Measurements from ENCODE around the gene HCRTR1.

DNA sequence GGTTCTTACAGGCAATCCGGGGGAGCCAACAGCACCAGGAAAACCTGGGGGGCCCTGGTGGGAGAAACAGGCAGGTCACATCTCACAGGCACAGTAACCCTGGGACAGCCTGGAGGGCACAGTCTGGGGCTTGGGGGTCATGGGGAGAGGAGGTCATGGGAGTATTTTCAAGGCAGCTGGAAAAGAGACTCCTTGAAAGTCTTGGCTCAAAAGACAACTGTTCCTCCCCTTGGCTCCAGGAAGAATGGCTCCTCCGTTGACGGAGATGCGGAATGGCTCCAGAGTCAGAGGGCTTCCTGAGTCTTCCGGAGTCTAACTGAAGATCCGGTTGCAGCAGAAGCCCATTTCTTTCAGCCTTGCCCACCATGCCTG, 53.1 kb downstream of the HCRTR1 start:
- TF ChIP-seq EP300 (IDR thresholded peaks at IDR 0.05; ENCODE audit: borderline replicate concordance in 1 of 2, low read depth in 1 of 2, low read length in 1 of 2): no peak
- TF ChIP-seq, protein P1, sequence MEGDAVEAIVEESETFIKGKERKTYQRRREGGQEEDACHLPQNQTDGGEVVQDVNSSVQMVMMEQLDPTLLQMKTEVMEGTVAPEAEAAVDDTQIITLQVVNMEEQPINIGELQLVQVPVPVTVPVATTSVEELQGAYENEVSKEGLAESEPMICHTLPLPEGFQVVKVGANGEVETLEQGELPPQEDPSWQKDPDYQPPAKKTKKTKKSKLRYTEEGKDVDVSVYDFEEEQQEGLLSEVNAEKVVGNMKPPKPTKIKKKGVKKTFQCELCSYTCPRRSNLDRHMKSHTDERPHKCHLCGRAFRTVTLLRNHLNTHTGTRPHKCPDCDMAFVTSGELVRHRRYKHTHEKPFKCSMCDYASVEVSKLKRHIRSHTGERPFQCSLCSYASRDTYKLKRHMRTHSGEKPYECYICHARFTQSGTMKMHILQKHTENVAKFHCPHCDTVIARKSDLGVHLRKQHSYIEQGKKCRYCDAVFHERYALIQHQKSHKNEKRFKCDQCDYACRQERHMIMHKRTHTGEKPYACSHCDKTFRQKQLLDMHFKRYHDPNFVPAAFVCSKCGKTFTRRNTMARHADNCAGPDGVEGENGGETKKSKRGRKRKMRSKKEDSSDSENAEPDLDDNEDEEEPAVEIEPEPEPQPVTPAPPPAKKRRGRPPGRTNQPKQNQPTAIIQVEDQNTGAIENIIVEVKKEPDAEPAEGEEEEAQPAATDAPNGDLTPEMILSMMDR (IDR thresholded peaks at IDR 0.05): no peak
- TF ChIP-seq RAD21 (IDR thresholded peaks at IDR 0.05; ENCODE audit: low read length): no peak
- TF ChIP-seq, protein P2, sequence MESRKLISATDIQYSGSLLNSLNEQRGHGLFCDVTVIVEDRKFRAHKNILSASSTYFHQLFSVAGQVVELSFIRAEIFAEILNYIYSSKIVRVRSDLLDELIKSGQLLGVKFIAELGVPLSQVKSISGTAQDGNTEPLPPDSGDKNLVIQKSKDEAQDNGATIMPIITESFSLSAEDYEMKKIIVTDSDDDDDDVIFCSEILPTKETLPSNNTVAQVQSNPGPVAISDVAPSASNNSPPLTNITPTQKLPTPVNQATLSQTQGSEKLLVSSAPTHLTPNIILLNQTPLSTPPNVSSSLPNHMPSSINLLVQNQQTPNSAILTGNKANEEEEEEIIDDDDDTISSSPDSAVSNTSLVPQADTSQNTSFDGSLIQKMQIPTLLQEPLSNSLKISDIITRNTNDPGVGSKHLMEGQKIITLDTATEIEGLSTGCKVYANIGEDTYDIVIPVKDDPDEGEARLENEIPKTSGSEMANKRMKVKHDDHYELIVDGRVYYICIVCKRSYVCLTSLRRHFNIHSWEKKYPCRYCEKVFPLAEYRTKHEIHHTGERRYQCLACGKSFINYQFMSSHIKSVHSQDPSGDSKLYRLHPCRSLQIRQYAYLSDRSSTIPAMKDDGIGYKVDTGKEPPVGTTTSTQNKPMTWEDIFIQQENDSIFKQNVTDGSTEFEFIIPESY (IDR thresholded peaks at IDR 0.05; ENCODE audit: borderline replicate concordance, low read depth): no peak
- TF ChIP-seq, protein P3, sequence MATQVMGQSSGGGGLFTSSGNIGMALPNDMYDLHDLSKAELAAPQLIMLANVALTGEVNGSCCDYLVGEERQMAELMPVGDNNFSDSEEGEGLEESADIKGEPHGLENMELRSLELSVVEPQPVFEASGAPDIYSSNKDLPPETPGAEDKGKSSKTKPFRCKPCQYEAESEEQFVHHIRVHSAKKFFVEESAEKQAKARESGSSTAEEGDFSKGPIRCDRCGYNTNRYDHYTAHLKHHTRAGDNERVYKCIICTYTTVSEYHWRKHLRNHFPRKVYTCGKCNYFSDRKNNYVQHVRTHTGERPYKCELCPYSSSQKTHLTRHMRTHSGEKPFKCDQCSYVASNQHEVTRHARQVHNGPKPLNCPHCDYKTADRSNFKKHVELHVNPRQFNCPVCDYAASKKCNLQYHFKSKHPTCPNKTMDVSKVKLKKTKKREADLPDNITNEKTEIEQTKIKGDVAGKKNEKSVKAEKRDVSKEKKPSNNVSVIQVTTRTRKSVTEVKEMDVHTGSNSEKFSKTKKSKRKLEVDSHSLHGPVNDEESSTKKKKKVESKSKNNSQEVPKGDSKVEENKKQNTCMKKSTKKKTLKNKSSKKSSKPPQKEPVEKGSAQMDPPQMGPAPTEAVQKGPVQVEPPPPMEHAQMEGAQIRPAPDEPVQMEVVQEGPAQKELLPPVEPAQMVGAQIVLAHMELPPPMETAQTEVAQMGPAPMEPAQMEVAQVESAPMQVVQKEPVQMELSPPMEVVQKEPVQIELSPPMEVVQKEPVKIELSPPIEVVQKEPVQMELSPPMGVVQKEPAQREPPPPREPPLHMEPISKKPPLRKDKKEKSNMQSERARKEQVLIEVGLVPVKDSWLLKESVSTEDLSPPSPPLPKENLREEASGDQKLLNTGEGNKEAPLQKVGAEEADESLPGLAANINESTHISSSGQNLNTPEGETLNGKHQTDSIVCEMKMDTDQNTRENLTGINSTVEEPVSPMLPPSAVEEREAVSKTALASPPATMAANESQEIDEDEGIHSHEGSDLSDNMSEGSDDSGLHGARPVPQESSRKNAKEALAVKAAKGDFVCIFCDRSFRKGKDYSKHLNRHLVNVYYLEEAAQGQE (IDR thresholded peaks at IDR 0.05; ENCODE audit: low read depth, low read length): no peak
- no peak for TF ChIP-seq YY1 (IDR thresholded peaks at IDR 0.05; ENCODE audit: low read depth)
- TF ChIP-seq, protein P4, sequence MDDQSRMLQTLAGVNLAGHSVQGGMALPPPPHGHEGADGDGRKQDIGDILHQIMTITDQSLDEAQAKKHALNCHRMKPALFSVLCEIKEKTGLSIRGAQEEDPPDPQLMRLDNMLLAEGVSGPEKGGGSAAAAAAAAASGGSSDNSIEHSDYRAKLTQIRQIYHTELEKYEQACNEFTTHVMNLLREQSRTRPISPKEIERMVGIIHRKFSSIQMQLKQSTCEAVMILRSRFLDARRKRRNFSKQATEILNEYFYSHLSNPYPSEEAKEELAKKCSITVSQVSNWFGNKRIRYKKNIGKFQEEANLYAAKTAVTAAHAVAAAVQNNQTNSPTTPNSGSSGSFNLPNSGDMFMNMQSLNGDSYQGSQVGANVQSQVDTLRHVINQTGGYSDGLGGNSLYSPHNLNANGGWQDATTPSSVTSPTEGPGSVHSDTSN (IDR thresholded peaks at IDR 0.05): no peak
- TF ChIP-seq EZH2phosphoT487 (IDR thresholded peaks at IDR 0.05; ENCODE audit: borderline replicate concordance, low read depth): no peak
- TF ChIP-seq, protein P5, sequence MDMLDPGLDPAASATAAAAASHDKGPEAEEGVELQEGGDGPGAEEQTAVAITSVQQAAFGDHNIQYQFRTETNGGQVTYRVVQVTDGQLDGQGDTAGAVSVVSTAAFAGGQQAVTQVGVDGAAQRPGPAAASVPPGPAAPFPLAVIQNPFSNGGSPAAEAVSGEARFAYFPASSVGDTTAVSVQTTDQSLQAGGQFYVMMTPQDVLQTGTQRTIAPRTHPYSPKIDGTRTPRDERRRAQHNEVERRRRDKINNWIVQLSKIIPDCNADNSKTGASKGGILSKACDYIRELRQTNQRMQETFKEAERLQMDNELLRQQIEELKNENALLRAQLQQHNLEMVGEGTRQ (IDR thresholded peaks at IDR 0.05; ENCODE audit: borderline replicate concordance, low read depth, low read length): no peak
